Upper lobe of left lung (tissue), 6 donors: ENCODE data around the gene COL23A1. TPM values are rescaled to one million over a fixed set of nuclear protein-coding genes. Genes with fewer than 3 reads are reported as not detected.
A peak's percentile ranks its signal among the peaks of the same experiment; 100 is the strongest.

Source experiments
- ATAC-seq, 2 donors: fragments of 200-7000 bp; cut with Tn5 transposase; one replicate each; pipeline ENCODE4 v1.9.1; 2022; ENCODE audit warnings: mild to moderate bottlenecking in 2 of 2, moderate library complexity in 2 of 2; ENCODE audit not compliant: low FRiP score in 2 of 2
- DNase-seq, 2 donors: peaks; one replicate each; pipeline ENCODE4 v3.0.0-alpha.2; 2019 to 2020
- H3K27ac ChIP-seq, 4 donors: fragments of 200-600 bp; sonication (generic); one replicate each; pipeline ENCODE4 v1.5.1; 2016 to 2019
- H3K27me3 ChIP-seq, 4 donors: fragments of 200-600 bp; sonication (generic); one replicate each; pipeline ENCODE4 v1.5.1; 2017 to 2019
- H3K36me3 ChIP-seq, 4 donors: fragments of 200-600 bp; sonication (generic); one replicate each; pipeline ENCODE4 v1.5.1; 2016 to 2019
- H3K4me1 ChIP-seq, 4 donors: fragments of 200-600 bp; sonication (generic); one replicate each; pipeline ENCODE4 v1.5.1; 2018 to 2019
- H3K4me3 ChIP-seq, 4 donors: fragments of 200-600 bp; sonication (generic); one replicate each; pipeline ENCODE4 v1.5.1; 2017 to 2019; ENCODE audit warnings: mild to moderate bottlenecking in 2 of 4, moderate library complexity in 1 of 4
- H3K9me3 ChIP-seq, 4 donors: fragments of 200-600 bp; sonication (generic); one replicate each; pipeline ENCODE4 v1.5.1; 2018 to 2019
- EP300 ChIP-seq, 4 donors: sonication (generic); formaldehyde crosslinking; IDR thresholded peaks; one replicate each; pipeline ENCODE4 v1.5.1; 2017; ENCODE audit warnings: antibody characterized with exemption in 4 of 4, control low read depth in 2 of 4
- POLR2A ChIP-seq, 4 donors: fragments of 450-650 bp; IDR thresholded peaks; one replicate each; pipeline ENCODE4 v1.5.1; 2016 to 2017; ENCODE audit warnings: antibody characterized with exemption in 4 of 4, mild to moderate bottlenecking in 2 of 4
- POLR2AphosphoS5 ChIP-seq, 2 donors: sonication (generic); formaldehyde crosslinking; IDR thresholded peaks; one replicate each; pipeline ENCODE4 v1.5.1; 2017; ENCODE audit warnings: antibody characterized with exemption in 2 of 2
- WGBS, 2 donors: methylation state at CpG; one replicate each; pipeline ENCODE4 v1.1.5; 2017 to 2018; 5-methylcytosine and 5-hydroxymethylcytosine counted together
- total RNA-seq, 6 donors: library from RNA; depleted of rRNA in 4 of 6; stranded (reverse); fragments of >200 nt in 4 of 6; gene quantifications; one replicate each; pipeline versions ENCODE4 v1.1.0 to v1.2.1, GENCODE V29; 2016 to 2021
- TF ChIP-seq, protein P1 (sequence below), 6 experiments: fragments of 450-650 bp in 4 of 6; fragments of 200-600 bp in 2 of 6; sonication (generic) in 2 of 6; IDR thresholded peaks; one replicate each; pipeline ENCODE4 v1.5.1; 2016 to 2019; ENCODE audit warnings: antibody characterized with exemption in 6 of 6
- donor health status: DM: no; HTN: no; CAD: no; lungs with moderate emphysema.
- donor health status: DM: no; HTN: yes; CAD: no; lungs with severe emphysema.

The COL23A1 gene
- total RNA-seq, 6 donors from 2014 or later: 0.61 to 3.1 (median 1.5) TPM

DNA sequence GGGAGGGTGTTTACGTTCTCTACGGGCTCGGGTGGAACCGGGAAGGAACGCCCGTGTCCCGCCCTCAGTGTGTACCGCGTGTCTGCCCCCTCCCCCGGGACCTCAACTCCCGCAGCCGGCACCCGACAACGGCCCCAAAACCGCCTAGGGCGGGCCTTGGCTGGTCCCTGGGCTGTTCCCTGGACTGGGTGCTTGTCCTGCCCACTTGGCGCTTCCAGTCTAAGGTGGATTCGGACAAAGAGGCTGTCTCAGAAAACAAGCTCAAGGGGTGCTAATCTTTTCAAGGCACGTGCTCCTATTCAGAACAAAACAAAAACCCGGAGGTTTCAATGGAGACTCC, 37.0 kb upstream of the COL23A1 start:
- Histone ChIP-seq H3K36me3 (peaks cover 4 to 11% (median 7%) of the 10 kb centered on the region in 4 donors), H3K27ac (peak overlapping the region; percentile 94 to 99 (median 98)), H3K4me1 (peaks cover 24 to 31% (median 28%) of the 10 kb centered on the region in 4 donors), H3K27me3 (no peaks in the 10 kb centered on the region), H3K4me3 (peak overlapping the region; percentile 18 to 74 (median 66)), H3K9me3 (no peaks in the 10 kb centered on the region)
- WGBS, 2 donors: 10 to 29% methylated on average over 4 to 5 of the region's 20 CpGs
- DNase-seq: no peak
- ATAC-seq: no peak
- TF ChIP-seq POLR2A (IDR thresholded peaks at IDR 0.05) (no peak), EP300 (IDR thresholded peaks at IDR 0.05) (no peak), POLR2AphosphoS5 (IDR thresholded peaks at IDR 0.05) (no peak)
- TF ChIP-seq, protein P1, sequence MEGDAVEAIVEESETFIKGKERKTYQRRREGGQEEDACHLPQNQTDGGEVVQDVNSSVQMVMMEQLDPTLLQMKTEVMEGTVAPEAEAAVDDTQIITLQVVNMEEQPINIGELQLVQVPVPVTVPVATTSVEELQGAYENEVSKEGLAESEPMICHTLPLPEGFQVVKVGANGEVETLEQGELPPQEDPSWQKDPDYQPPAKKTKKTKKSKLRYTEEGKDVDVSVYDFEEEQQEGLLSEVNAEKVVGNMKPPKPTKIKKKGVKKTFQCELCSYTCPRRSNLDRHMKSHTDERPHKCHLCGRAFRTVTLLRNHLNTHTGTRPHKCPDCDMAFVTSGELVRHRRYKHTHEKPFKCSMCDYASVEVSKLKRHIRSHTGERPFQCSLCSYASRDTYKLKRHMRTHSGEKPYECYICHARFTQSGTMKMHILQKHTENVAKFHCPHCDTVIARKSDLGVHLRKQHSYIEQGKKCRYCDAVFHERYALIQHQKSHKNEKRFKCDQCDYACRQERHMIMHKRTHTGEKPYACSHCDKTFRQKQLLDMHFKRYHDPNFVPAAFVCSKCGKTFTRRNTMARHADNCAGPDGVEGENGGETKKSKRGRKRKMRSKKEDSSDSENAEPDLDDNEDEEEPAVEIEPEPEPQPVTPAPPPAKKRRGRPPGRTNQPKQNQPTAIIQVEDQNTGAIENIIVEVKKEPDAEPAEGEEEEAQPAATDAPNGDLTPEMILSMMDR (IDR thresholded peaks at IDR 0.05): no peak

- peaks cover 0 to 2% (median 0%) of the 10 kb centered on the region in 4 donors for H3K9me3 ChIP-seq
- H3K4me1 ChIP-seq: peaks cover 24 to 34% (median 30%) of the 10 kb centered on the region in 4 donors
- TF ChIP-seq, protein P1 (IDR thresholded peaks at IDR 0.05): peak in 1 of 6 experiments; percentile 12
- TF ChIP-seq EP300 (IDR thresholded peaks at IDR 0.05) (no peak), POLR2AphosphoS5 (IDR thresholded peaks at IDR 0.05) (peak; percentile 75 to 84), POLR2A (IDR thresholded peaks at IDR 0.05) (peak in 3 of 4 donors; percentile 63 to 87 (median 85))
- peak within 1 kb of the TSS; percentile 45 to 74 (median 66) for H3K4me3 ChIP-seq
- ATAC-seq (peak; percentile 98 to 99), DNase-seq (peak; percentile 96 to 99)
- peak within 1 kb of the TSS; percentile 94 to 99 (median 98) for H3K27ac ChIP-seq
- H3K27me3 ChIP-seq: no peaks in the 10 kb centered on the region
- 0% methylated on average over 5 to 57 of the region's 79 CpGs for WGBS, 2 donors
- peaks cover 9 to 16% (median 12%) of the 10 kb centered on the region in 4 donors for H3K36me3 ChIP-seq
Measured at GRCh38 chr5:178626484-178627258, 36.5 kb upstream of the COL23A1 start, which contains the start of gene CLK4. CLK4 (minus strand) TSS chr5:178627050; CDS start chr5:178623416, 3,634 bp downstream.

DNA sequence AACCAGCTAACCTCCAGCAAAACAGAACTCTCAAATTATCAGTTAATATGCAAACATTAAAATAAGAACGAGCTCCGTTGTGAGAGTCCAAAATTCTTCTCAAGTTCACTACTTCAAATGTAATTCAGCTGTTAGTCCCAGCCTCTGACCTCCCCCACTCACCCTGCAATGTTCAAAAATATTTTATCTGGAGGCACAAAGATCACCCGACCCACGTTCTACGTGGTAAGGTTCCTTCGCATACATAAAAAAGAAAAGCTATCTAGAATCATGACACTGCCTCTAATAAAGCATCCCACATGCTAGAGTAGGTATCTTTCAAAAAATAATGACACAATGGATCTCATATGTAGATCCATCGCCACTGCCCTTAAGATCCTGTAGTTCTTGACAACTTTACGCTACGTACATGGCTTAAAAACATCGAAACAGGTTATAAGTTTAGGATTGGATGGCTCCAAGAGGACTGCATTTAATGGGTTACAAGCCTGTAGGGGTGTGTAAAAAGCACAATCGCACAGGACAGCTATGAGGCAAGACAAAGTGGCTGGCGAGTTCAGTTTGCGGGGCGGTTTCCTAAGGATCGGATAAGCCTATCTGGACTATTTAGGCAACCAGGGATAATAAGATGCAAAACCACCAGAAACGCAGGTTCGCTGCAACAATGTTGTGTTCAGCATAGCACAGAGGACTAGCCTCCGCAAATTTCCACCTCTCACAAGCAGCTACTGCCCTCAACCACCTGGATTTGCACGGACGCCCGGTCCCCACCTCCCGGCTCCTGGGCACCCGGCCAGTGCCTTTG, 35.7 kb upstream of the COL23A1 start:
- TF ChIP-seq POLR2A (IDR thresholded peaks at IDR 0.05) (no peak), POLR2AphosphoS5 (IDR thresholded peaks at IDR 0.05) (no peak)
- Histone ChIP-seq H3K36me3 (peaks cover 15 to 24% (median 17%) of the 10 kb centered on the region in 4 donors), H3K9me3 (peaks cover 0 to 4% (median 0%) of the 10 kb centered on the region in 4 donors), H3K4me1 (peaks cover 24 to 40% (median 30%) of the 10 kb centered on the region in 4 donors), H3K4me3 (peak overlapping the region; percentile 45 to 74 (median 66)), H3K27me3 (no peaks in the 10 kb centered on the region), H3K27ac (peak overlapping the region; percentile 94 to 99 (median 98))
- WGBS, 2 donors: 1% methylated on average over 17 to 22 of the region's 23 CpGs
- DNase-seq (no peak), ATAC-seq (peak; percentile 12 to 41)

GRCh38 chr5:178624631-178625546, 34.7 kb upstream of the COL23A1 start:
- TF ChIP-seq POLR2AphosphoS5 (IDR thresholded peaks at IDR 0.05): no peak
- no peak for TF ChIP-seq EP300 (IDR thresholded peaks at IDR 0.05)
- no peak for TF ChIP-seq POLR2A (IDR thresholded peaks at IDR 0.05)
- TF ChIP-seq, protein P1 (IDR thresholded peaks at IDR 0.05): no peak
- Histone ChIP-seq H3K36me3 (peaks cover 15 to 34% (median 25%) of the 10 kb centered on the region in 4 donors), H3K27ac (peak overlapping the region in 1 of 4 donors; percentile 99), H3K9me3 (peaks cover 0 to 4% (median 0%) of the 10 kb centered on the region in 4 donors), H3K4me1 (peaks cover 24 to 40% (median 30%) of the 10 kb centered on the region in 4 donors), H3K4me3 (peak overlapping the region; percentile 45 to 74 (median 66)), H3K27me3 (no peaks in the 10 kb centered on the region)
- ATAC-seq (no peak), DNase-seq (no peak)
- WGBS, 2 donors: 20 to 25% methylated on average over 15 of the region's 15 CpGs
